ENCODE results near the gene ZC3H18. TPM values are rescaled to one million over a fixed set of nuclear protein-coding genes. Genes with fewer than 3 reads are reported as not detected.
A peak's percentile ranks its signal among the peaks of the same experiment; 100 is the strongest.
"Not testable (repeated sequence)": the region's sequence is repeated elsewhere in the genome, so short reads cannot be mapped to it uniquely, and the experiment has no call there.

ZC3H18 gene
- total RNA-seq, 1 donor, result 13.5 TPM

- no peak for DNase-seq (ENCODE audit: low read depth in 2 of 3, low spot score in 2 of 3)
These were observed 97.3 kb downstream of the ZC3H18 start for GRCh38 chr16:88667461-88667860.

DNA sequence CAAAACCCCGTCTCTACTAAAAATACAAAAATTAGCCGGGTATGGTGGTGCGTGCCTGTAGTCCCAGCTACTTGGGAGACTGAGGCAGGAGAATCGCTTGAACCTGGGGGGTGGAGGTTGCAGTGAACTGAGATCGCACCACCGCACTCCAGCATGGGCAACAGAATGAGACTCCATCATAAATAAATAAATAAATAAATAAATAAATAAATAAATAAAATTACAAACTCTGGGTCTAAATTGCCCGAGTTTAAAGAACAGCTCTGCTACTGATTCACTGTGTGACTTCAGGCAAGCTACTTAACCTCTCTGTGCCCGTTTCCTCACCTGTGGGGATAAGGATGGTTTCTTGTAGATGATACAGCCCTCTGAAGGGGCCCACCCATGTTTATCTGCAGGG lies 99.3 kb downstream of the ZC3H18 start:
- not testable (repeated sequence) for DNase-seq (ENCODE audit: low read depth in 2 of 3, low spot score in 2 of 3)

DNA sequence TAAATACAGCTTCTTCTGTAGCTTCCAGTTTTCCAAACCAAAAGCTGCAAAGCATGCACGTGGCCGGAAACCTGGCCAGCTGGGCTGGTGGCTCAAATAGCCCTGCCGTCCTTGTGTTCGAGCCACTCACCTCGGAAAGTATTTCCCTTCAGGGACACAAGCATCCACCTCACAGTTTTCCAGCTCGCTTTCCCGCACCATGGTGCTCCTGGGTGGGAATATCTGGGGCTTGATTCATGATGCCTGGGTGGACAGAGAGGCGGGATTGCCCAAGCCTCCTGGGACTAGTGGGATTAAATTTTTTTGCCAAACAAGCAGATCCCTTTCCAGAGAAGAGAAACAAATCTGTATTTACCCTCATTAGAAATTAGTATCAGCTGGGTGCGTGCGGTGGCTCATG lies 99.8 kb downstream of the ZC3H18 start:
- DNase-seq (ENCODE audit: low read depth in 2 of 3, low spot score in 2 of 3), result no peak

GRCh38 chr16:88671806-88672205 lies 101.6 kb downstream of the ZC3H18 start:
- DNase-seq (ENCODE audit: low read depth in 2 of 3, low spot score in 2 of 3), result no peak

DNA sequence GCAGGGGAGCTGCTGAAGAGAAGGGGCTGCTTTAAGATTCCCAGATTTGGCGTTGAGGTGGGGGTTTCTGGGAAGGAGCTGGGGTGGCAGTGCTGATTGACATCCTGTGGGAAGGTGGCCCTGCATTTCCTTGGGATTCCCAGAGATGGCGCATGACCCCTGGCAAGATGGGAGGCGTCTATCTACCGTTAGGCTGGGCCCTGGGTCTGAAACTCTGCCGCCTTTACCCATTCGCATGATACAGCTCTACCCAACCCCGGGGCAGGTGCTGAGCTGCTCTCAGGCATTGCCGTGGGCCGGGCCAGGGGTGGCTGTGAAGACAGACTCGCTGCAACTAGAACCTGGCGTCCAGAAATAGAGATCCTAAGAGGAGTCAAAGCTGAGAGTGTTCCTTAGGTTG lies 102.6 kb downstream of the ZC3H18 start:
- no peak for DNase-seq (ENCODE audit: low read depth in 2 of 3, low spot score in 2 of 3)

DNA sequence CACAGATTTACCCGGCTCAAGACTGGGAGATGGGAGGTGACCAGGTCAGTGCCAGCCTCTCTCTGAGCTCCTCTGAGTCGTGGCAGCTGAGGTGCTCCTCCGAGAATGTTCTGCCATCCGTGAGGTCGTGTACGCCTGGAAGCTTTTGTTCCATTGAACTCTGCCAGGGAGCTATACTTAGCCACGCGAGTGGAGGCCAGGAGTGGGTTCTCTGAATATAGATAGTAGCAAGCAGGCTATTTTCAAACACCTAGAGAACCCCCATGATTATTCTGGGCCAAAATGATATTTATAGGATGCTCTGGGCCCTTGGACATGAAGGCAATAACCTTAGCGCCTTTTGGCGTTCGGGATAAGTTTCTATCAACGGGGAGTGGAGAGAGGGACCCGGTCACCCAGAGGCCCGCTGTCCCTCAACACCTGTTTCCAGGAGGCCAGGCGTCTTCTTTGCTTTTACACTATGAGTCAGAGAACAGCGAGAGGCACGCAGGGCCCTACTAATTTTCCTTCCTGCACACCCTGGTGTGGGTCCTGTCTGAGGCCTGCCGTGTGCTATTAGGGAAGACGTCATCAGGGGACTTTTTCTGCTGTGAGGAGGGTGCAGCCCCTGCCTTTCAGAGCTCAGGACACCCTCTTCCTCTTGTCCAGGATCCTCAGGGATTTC lies 103.6 kb downstream of the ZC3H18 start:
- DNase-seq (ENCODE audit: low read depth in 2 of 3, low spot score in 2 of 3), result no peak

DNA sequence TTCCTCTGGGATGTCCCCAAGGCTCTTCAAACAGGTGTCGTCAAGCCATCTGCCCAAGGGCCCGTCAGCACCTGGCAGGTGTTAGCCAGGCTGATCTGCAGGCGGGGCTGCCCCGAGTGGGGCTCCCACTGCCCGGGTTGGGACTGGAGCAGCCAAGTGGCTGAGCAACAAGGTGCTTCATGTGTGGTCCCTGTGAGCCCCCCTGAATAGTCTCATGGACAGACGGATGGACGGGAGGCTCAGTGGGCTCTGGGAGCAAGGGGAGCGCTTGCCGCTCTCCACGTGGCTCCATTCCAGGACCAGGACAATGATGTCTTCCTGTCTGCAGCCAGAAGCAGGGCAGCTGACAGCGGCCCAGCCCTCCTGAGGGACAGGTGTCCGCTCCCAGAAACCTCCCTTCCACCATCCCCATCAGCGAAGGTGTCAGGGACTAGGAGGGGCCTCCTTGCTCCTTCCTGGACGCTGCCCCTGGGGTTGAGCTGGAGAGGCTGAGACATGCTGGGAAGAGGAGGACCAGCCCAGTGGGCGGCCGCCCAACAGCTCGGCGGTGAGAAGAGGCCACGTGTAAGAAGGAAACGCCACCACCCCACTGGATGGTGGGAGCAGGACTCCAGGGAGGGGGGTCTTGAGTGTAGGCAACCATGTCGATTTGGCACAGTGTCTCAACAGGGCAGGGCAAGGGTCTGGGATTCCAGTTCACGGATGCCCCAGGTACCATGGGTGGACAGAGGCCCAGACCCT lies 106.5 kb downstream of the ZC3H18 start:
- DNase-seq (ENCODE audit: low read depth in 2 of 3, low spot score in 2 of 3), result no peak

DNA sequence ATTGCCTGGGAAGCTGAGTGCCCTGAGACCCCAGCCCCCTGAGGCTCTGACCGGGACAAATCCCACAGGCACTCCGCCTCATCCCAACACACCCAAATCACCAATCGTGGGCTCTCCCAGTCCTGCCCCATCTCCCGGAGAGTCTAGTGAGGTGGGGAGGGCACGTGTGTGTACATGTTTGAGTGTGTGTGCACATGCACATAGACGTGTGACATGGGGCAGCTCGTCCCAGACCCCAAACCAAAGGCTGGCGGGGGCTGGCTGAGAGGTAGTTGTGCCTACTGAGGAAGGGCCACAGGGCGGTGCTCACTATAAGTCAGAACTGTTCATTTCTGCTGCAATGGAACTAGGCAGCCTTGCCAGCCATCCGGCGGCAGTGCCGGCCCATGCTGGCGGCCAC lies 107.5 kb downstream of the ZC3H18 start:
- DNase-seq (ENCODE audit: low read depth in 2 of 3, low spot score in 2 of 3), result no peak

GRCh38 chr16:88678224-88678979 lies 108.2 kb downstream of the ZC3H18 start:
- no peak for DNase-seq (ENCODE audit: low read depth in 2 of 3, low spot score in 2 of 3)

DNA sequence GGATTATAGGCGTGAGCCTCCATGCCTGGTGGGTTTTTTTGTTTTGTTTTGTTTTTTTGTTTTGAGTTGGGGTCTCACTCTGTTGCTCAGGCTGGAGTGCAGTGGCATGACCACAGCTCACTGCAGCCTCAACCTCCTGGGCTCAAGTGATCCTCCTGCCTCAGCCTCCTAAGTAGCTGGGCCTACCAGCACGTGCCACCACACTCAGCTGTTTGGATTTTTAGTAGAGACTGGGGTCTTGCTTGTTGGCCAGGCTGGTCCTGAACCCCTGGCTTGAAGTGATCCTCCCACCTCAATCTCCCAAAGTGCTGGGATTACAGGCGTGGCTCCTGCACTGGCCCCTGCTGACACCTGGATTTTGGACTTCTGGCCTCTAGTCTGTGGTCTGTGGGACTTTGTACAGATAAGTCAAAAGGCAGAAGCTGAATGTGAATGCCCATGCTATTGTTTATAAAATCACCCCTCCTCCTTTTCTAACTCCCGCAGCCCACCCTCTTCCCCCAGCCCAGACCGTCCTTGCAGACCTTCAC lies 110.4 kb downstream of the ZC3H18 start:
- no peak for DNase-seq (ENCODE audit: low read depth in 2 of 3, low spot score in 2 of 3)

- DNase-seq (ENCODE audit: low read depth in 2 of 3, low spot score in 2 of 3), result peak in 1 of 3 donors; percentile 47
These were observed 111.0 kb downstream of the ZC3H18 start for GRCh38 chr16:88681084-88681680.

Other genes with a start within 250 kb of the ZC3H18 start
- gene ZNF469, start 187.4 kb upstream of the ZC3H18 start, total RNA-seq, result 2.2 TPM
- 15.1 TPM for gene ZFPM1, start 117.1 kb upstream of the ZC3H18 start, total RNA-seq
- gene IL17C, start 68.2 kb downstream of the ZC3H18 start, total RNA-seq, result under 0.01 TPM
- 325 TPM for gene CYBA, start 80.7 kb downstream of the ZC3H18 start, total RNA-seq
- gene MVD, start 92.7 kb downstream of the ZC3H18 start, total RNA-seq, result 38.2 TPM
- 6.7 TPM for gene SNAI3, start 116.1 kb downstream of the ZC3H18 start, total RNA-seq
- gene RNF166, start 136.0 kb downstream of the ZC3H18 start, total RNA-seq, result 42.5 TPM
- 7.5 TPM for gene CTU2, start 136.1 kb downstream of the ZC3H18 start, total RNA-seq
- gene PIEZO1, start 214.8 kb downstream of the ZC3H18 start, total RNA-seq, result 394 TPM
- gene CDT1, start 233.4 kb downstream of the ZC3H18 start, total RNA-seq, result 69.7 TPM
- gene APRT, start 241.5 kb downstream of the ZC3H18 start, total RNA-seq, result 95.9 TPM